GM12892 (cell line): ENCODE measurements around the gene CFAP70.

Source experiments
- POLR2A ChIP-seq: IDR thresholded peaks from 2 replicates; pipeline ENCODE4 v1.6.1; 2011; ENCODE audit warnings: low read depth, low read length, control low read depth
- TAF1 ChIP-seq: IDR thresholded peaks from 2 replicates; pipeline ENCODE4 v1.6.1; 2011; ENCODE audit warnings: low read depth, mild to moderate bottlenecking, control low read depth, low read length, borderline replicate concordance

DNA sequence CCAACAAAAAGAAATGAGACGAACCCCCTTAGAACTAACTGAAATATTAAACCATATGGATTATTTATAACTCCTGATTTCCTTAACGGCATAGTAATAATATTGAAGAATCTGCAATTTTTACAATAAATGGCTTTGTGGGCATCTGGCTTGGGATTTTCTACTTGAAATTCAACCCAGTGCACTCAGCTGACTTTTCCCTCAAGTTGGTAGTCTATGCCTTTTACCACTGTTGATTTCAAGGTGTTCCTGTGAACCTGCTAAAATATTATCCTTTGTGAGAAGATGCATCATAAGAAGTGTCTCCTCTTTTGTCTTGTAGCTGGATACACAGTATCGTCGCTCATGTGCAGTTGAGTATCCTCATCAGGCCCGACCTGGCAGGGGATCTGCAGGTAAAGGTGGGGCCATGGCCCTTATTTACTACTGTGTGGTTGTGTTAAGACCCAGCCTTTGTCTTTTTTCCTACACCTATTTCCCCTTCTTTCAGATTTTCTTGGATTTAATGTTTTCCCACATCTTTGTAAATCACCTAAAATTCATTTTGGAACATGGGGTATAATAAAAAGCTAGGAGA, 119.6 kb downstream of the CFAP70 start:
- no peak for TF ChIP-seq TAF1
- TF ChIP-seq POLR2A = no peak
